ENCODE data around the gene GFOD1. TPM values are rescaled to one million over a fixed set of nuclear protein-coding genes. Genes with fewer than 3 reads are reported as not detected.

GFOD1 gene
- total and polyA plus RNA-seq, 4 donors: 2.6 to 16.8 (median 5.0) TPM

GRCh38 chr6:13479206-13479800, 8.1 kb downstream of the GFOD1 start:
- peaks cover 9 to 49% (median 25%) of the 10 kb centered on the region in 4 donors for H3K4me1 ChIP-seq (ENCODE audit: control insufficient read depth in 4 of 4, insufficient read depth in 4 of 4, low read length in 3 of 4)
- H3K4me3 ChIP-seq (ENCODE audit: low read depth in 1 of 3, low read length in 3 of 3): no peak overlapping the region
- H3K36me3 ChIP-seq (ENCODE audit: control insufficient read depth in 4 of 4, insufficient read depth in 3 of 4, low read depth in 1 of 4, low read length in 3 of 4): peaks cover 0 to 2% (median 0%) of the 10 kb centered on the region in 4 donors
- peak overlapping the region in 1 of 2 donors; percentile 76 for H3K27ac ChIP-seq (ENCODE audit: low read depth in 1 of 2, low read length in 2 of 2)
- no peaks in the 10 kb centered on the region for H3K27me3 ChIP-seq (ENCODE audit: control insufficient read depth in 4 of 4, insufficient read depth in 4 of 4, low read length in 3 of 4)
- H3K9me3 ChIP-seq (ENCODE audit: control insufficient read depth in 4 of 4, low read length in 3 of 4): no peaks in the 10 kb centered on the region
- WGBS: 85% methylated on average over 2 of the region's 2 CpGs
- no peak for TF ChIP-seq RAD21 (IDR thresholded peaks at IDR 0.05)
- no peak for TF ChIP-seq CTCF (IDR thresholded peaks at IDR 0.05; ENCODE audit: low read depth, low read length, missing input control)
- no peak for TF ChIP-seq HNF4A (conservative IDR thresholded peaks at IDR 0.05)
- no peak for TF ChIP-seq ATF3 (IDR thresholded peaks at IDR 0.05)
- no peak for TF ChIP-seq NR2F2 (IDR thresholded peaks at IDR 0.05)
- TF ChIP-seq YY1 (IDR thresholded peaks at IDR 0.05): no peak
- no peak for TF ChIP-seq MAX (IDR thresholded peaks at IDR 0.05)
- TF ChIP-seq RXRA (IDR thresholded peaks at IDR 0.05): no peak
- no peak for TF ChIP-seq REST (IDR thresholded peaks at IDR 0.05)
- TF ChIP-seq FOXA2 (IDR thresholded peaks at IDR 0.05): no peak
- TF ChIP-seq ZBTB33 (IDR thresholded peaks at IDR 0.05): no peak
- no peak for TF ChIP-seq EGR1 (IDR thresholded peaks at IDR 0.05; ENCODE audit: low read depth in 2 of 2)
- TF ChIP-seq JUND (IDR thresholded peaks at IDR 0.05): no peak
- no peak for TF ChIP-seq TAF1 (conservative IDR thresholded peaks at IDR 0.05)
- no peak for TF ChIP-seq FOXA1 (IDR thresholded peaks at IDR 0.05)
- TF ChIP-seq GABPA (IDR thresholded peaks at IDR 0.05 in 1 of 2, conservative IDR thresholded peaks at IDR 0.05 in 1 of 2): no peak
- no peak for TF ChIP-seq SP1 (IDR thresholded peaks at IDR 0.05)
- TF ChIP-seq HNF4G (IDR thresholded peaks at IDR 0.05): no peak
- H3K9ac ChIP-seq (ENCODE audit: low read depth in 1 of 2, low read length in 2 of 2): no peak overlapping the region
- no peak for DNase-seq (ENCODE audit: low spot score)
